Neural crest cell (in vitro differentiated cells): ENCODE measurements around the gene TFIP11. TPM values are rescaled to one million over a fixed set of nuclear protein-coding genes. Genes with fewer than 3 reads are reported as not detected.

Source experiments
- DNase-seq: peaks from one replicate; pipeline ENCODE4 v3.0.0; 2021; ENCODE audit warnings: low read depth, mixed read lengths, low spot score
- H3K27ac Mint-ChIP-seq: one replicate; pipeline ENCODE4 v1.8.0; 2021; ENCODE audit warnings: mild to moderate bottlenecking, mixed read lengths; ENCODE audit not compliant: unreplicated experiment
- H3K27me3 Mint-ChIP-seq: 2 replicates; pipeline ENCODE4 v1.8.0; 2021; ENCODE audit warnings: low read depth, mild to moderate bottlenecking, mixed read lengths
- H3K36me3 Mint-ChIP-seq: 2 replicates; pipeline ENCODE4 v1.8.0; 2021; ENCODE audit warnings: low read depth, mild to moderate bottlenecking, mixed read lengths
- H3K4me1 Mint-ChIP-seq: 2 replicates; pipeline ENCODE4 v1.8.0; 2021; ENCODE audit warnings: mixed read lengths
- H3K4me3 Mint-ChIP-seq: one replicate; pipeline ENCODE4 v1.8.0; 2021; ENCODE audit warnings: mild to moderate bottlenecking, mixed read lengths
- H3K9me3 Mint-ChIP-seq: 2 replicates; pipeline ENCODE4 v1.8.0; 2021; ENCODE audit warnings: mixed read lengths
- CTCF ChIP-seq: fragments of 200-600 bp; sonication (generic); conservative IDR thresholded peaks from 2 replicates; pipeline ENCODE4 v1.5.0; 2021; ENCODE audit warnings: antibody characterized with exemption, mild to moderate bottlenecking
- total RNA-seq: library from RNA; stranded (reverse); gene quantifications from 2 replicates; pipeline ENCODE4 v1.2.1, GENCODE V29; 2021

TFIP11 gene
- total RNA-seq, 1 donor from 2014 or later: 33.6 TPM

- peak within 1 kb of the TSS; percentile 98 for H3K27ac Mint-ChIP-seq
- peak within 1 kb of the TSS; percentile 99 for H3K4me3 Mint-ChIP-seq
- DNase-seq: peak; percentile 81
- no peaks in the 10 kb centered on the region for H3K27me3 Mint-ChIP-seq
- peaks cover 2% of the 10 kb centered on the region for H3K36me3 Mint-ChIP-seq
- H3K9me3 Mint-ChIP-seq: no peaks in the 10 kb centered on the region
- peaks cover 58% of the 10 kb centered on the region for H3K4me1 Mint-ChIP-seq
- no peak for TF ChIP-seq CTCF
These were observed 28.6 kb downstream of the TFIP11 start, which contains the start of the genes HPS4 and SRRD for GRCh38 chr22:26483439-26484359. Gene HPS4, minus strand, starts transcription at chr22:26483783. Its CDS starts 2,021 bp downstream, at chr22:26481762. Gene SRRD, plus strand, starts transcription at chr22:26483877. Its CDS starts 14 bp downstream, at chr22:26483891.

- H3K36me3 Mint-ChIP-seq: peaks cover 2% of the 10 kb centered on the region
- no peaks in the 10 kb centered on the region for H3K9me3 Mint-ChIP-seq
- TF ChIP-seq CTCF: no peak
- H3K4me3 Mint-ChIP-seq: peak overlapping the region; percentile 99
- no peaks in the 10 kb centered on the region for H3K27me3 Mint-ChIP-seq
- DNase-seq: no peak
- H3K27ac Mint-ChIP-seq: peak overlapping the region; percentile 98
- H3K4me1 Mint-ChIP-seq: peaks cover 58% of the 10 kb centered on the region
These were observed 29.2 kb downstream of the TFIP11 start for GRCh38 chr22:26483043-26483438.

- Mint-ChIP-seq H3K4me3 (peak overlapping the region; percentile 99), H3K4me1 (peaks cover 67% of the 10 kb centered on the region), H3K27me3 (no peaks in the 10 kb centered on the region), H3K9me3 (no peaks in the 10 kb centered on the region), H3K36me3 (peaks cover 2% of the 10 kb centered on the region), H3K27ac (no peak overlapping the region)
- DNase-seq: no peak
- TF ChIP-seq CTCF: no peak
These were observed 30.1 kb downstream of the TFIP11 start for GRCh38 chr22:26482161-26482560.

- Mint-ChIP-seq H3K4me1 (peaks cover 67% of the 10 kb centered on the region), H3K27me3 (no peaks in the 10 kb centered on the region), H3K4me3 (peak overlapping the region; percentile 99), H3K9me3 (no peaks in the 10 kb centered on the region), H3K27ac (no peak overlapping the region), H3K36me3 (peaks cover 2% of the 10 kb centered on the region)
- DNase-seq: no peak
- no peak for TF ChIP-seq CTCF
These were observed 30.6 kb downstream of the TFIP11 start for GRCh38 chr22:26481694-26482093.

- H3K4me3 Mint-ChIP-seq: peak overlapping the region; percentile 99
- H3K27ac Mint-ChIP-seq: no peak overlapping the region
- H3K4me1 Mint-ChIP-seq: peaks cover 67% of the 10 kb centered on the region
- H3K36me3 Mint-ChIP-seq: peaks cover under 1% of the 10 kb centered on the region
- DNase-seq: no peak
- H3K27me3 Mint-ChIP-seq: no peaks in the 10 kb centered on the region
- no peak for TF ChIP-seq CTCF
- no peaks in the 10 kb centered on the region for H3K9me3 Mint-ChIP-seq
These were observed 31.1 kb downstream of the TFIP11 start for GRCh38 chr22:26481112-26481693.
